Thoracic aorta endothelial cell (primary cell): ENCODE data around the gene PJVK. TPM values are rescaled to one million over a fixed set of nuclear protein-coding genes. Genes with fewer than 3 reads are reported as not detected.

Experiments used
- total RNA-seq: library from RNA; depleted of rRNA; stranded (reverse); fragments of >200 nt; gene quantifications from 2 replicates; pipeline ENCODE4 v1.2.3, GENCODE V29; 2012

PJVK gene, protein sequence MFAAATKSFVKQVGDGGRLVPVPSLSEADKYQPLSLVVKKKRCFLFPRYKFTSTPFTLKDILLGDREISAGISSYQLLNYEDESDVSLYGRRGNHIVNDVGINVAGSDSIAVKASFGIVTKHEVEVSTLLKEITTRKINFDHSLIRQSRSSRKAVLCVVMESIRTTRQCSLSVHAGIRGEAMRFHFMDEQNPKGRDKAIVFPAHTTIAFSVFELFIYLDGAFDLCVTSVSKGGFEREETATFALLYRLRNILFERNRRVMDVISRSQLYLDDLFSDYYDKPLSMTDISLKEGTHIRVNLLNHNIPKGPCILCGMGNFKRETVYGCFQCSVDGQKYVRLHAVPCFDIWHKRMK
- total RNA-seq: 0.80 and 1.5 TPM in 2 replicates

DNA sequence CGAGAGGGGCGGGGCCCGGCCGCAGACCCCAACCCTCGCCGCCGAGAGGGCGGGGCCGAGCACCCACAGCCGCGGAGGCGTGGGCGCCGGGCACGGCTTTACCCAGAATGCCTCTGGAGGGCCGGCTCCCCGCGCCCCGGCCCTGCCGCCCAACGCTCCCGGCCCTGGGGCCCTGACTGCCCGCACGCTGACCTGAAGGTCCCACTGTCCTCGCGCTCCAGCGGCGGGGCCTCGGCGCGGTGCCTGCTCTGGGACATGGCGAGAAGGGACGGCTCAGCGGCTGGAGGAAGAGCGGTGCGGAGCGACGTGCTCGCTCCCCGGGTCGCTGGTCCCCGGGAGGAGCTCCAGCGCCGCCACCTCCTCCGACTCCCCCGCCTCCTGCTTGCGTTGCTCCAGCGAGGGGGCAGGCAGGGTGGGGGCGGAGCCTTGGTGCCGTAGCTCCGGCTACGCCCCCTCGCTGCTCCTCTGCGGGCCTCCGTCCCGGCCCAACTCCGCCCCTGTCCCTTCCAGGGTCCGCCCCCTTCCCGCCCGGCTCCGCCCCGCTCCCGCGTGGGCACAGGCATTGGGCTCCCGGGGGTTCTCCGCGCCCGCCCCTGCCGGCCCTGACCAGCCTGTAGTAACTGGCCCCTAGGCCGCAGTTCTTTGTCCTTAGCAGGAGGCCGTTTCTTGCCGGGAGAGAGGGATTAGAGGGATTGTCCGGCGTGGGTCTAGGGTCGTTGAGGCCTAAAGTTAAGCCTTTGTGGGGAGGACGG is at the start of gene PJVK, which contains the start of gene PRKRA:
Gene PJVK (plus strand): TSS at position 605 of the 752 bp plus-strand sequence. CDS start 2,032 bp downstream, outside the sequence.
Gene PRKRA (minus strand): TSS at position 402 of the 752 bp plus-strand sequence. CDS start 145 bp downstream, at position 257.

DNA sequence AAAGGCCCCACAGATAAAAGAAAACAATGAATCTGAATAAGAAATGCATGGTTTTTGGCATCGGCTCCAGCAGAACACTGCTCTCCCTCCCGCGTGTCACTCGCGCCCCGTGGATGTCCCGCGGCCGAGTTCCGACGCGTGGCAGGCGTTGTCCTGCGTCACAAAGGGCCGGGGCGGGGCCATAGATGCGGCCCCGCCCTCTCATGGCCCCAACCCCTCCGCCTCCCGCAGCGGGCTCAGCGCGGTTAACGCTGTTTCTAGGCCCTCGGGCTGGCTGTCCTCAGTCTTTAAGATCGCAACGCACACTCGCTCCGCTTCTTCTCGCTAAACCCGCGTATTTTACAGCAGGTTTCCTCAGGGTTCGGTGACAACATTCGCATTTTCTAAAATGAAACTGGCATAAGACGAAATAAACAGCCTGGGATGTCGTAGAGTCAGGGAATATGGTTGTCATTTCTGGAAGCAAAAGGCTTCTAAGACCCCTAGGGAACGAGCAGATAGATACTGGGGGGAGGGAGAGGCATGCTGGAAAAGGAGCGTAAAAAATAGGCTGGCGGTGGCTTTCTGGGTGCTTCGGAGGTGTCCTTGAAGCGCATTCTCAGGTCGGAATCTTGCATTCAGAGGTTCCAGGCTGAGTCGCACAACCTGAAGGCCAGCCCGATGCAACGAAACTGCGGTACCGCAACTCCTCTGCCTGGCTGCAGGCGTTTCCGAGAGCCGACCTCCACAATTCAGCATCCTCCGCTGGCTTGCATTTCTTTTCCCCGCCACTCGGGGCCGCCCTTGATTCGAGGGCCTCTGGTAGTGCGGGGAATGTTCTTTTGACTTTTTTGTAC is 27.5 kb downstream of the PJVK start, which contains the start of gene FKBP7:
Gene FKBP7 (minus strand): TSS at position 162 of the 836 bp plus-strand sequence. CDS start 101 bp downstream, at position 61.

DNA sequence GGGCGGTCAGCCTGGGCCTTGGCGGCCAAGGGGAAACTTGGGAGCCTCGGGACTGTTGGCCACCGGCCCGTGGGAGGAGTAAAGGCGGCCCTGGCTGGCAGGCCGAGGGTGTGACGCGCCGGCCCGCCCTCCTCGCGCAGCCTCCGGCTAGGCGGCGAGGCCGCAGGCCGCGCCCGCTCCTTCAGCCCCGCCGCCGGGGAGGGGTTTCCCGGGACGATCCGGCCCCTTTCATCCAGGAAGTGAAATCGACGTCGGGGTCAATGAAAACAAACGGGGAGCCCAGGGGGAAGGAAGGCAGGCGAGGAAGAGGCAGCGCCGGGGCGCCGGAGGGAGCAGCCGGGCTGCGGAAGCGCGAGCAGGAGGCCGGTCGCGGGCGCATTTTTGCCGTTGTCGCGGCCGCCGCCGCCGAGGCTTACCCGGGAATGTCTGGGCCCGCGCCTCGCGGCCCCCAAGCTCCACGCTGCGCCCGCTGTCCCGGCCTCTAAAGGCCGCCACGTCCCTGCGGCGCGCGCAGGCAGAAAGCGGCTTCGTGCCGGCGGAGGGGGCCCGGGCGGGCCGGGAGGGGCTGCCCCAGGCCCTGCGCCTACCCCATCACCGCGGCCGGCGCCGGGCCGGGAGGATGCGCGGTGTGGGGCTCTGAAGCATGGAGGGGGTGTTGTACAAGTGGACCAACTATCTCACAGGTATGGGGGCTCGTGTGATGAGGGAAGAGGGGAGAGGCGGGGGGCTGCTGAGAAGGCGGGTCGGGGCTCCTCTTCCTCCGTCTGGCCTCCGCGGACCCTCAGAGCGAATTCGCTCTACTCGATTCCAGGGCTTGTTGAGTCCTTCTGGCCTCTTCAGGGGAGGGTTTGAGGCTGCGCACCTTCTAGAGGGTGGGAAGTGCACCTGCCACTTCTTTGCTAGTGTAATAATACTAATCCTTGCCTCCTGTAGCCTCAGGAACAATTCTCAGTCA is 29.3 kb downstream of the PJVK start, which contains the start of gene PLEKHA3:
Gene PLEKHA3 (plus strand): TSS at position 231 of the 955 bp plus-strand sequence. CDS start 413 bp downstream, at position 644.

Other genes starting within 250 kb of the PJVK start
- 55.1 and 55.2 TPM in 2 replicates for gene PRKRA, start 203 bp upstream of the PJVK start, total RNA-seq
- gene FKBP7, start 27.2 kb downstream of the PJVK start, total RNA-seq: 25.0 and 25.5 TPM in 2 replicates
- 16.9 and 18.2 TPM in 2 replicates for gene PLEKHA3, start 29.1 kb downstream of the PJVK start, total RNA-seq